WTC11 (cell line): ENCODE measurements around the gene ATG101. TPM values are rescaled to one million over a fixed set of nuclear protein-coding genes. Genes with fewer than 3 reads are reported as not detected.

Source experiments
- ATAC-seq: fragments of 200-7000 bp; cut with Tn5 transposase; 2 replicates; pipeline ENCODE4 v1.10.0; 2021; ENCODE audit warnings: mild to moderate bottlenecking, moderate library complexity
- CTCF ChIA-PET: fragments of 300-600 bp; sonication (Branson Sonifier 250); formaldehyde crosslinking; loops from one replicate; lab custom pipeline; 2021; ENCODE audit warnings: antibody characterized with exemption; lab: Charles Lee
- POLR2A ChIA-PET: fragments of 350-600 bp; sonication (Branson Sonifier 250); formaldehyde crosslinking; loops from one replicate; lab custom pipeline; 2021; ENCODE audit warnings: antibody characterized with exemption; lab: Charles Lee
- DNase-seq: peaks from one replicate; pipeline ENCODE4 v3.0.0; 2021; ENCODE audit warnings: low spot score
- H3K27ac Mint-ChIP-seq: 2 replicates; pipeline ENCODE4 v1.8.0; 2021; ENCODE audit warnings: mixed read lengths
- H3K27me3 Mint-ChIP-seq: 2 replicates; pipeline ENCODE4 v1.8.0; 2021; ENCODE audit warnings: low read depth, mild to moderate bottlenecking, moderate library complexity, mixed read lengths
- H3K36me3 Mint-ChIP-seq: 2 replicates; pipeline ENCODE4 v1.8.0; 2021; ENCODE audit warnings: mixed read lengths
- H3K4me1 Mint-ChIP-seq: 2 replicates; pipeline ENCODE4 v1.8.0; 2022; ENCODE audit warnings: mixed read lengths
- H3K4me3 Mint-ChIP-seq: 2 replicates; pipeline ENCODE4 v1.8.0; 2021; ENCODE audit warnings: mild to moderate bottlenecking, moderate library complexity, mixed read lengths
- H3K9me3 Mint-ChIP-seq: 2 replicates; pipeline ENCODE4 v1.8.0; 2021; ENCODE audit warnings: mixed read lengths
- CBFB ChIP-seq: sonication (generic); formaldehyde crosslinking; IDR thresholded peaks from 2 replicates; pipeline ENCODE4 v1.8.1; 2022; ENCODE audit warnings: mild to moderate bottlenecking, low read depth, missing genetic modification reagents
- CTCF ChIP-seq: fragments of 200-600 bp; IDR thresholded peaks from 2 replicates; pipeline ENCODE4 v1.8.0; 2022; ENCODE audit warnings: antibody characterized with exemption
- E2F1 ChIP-seq: sonication (generic); formaldehyde crosslinking; IDR thresholded peaks from 2 replicates; pipeline ENCODE4 v1.8.0; 2022; ENCODE audit warnings: mild to moderate bottlenecking, missing genetic modification reagents
- EMX1 ChIP-seq: fragments of 250-450 bp; sonication (Bioruptor Pico); IDR thresholded peaks from 2 replicates; pipeline ENCODE4 v1.8.0; 2021; ENCODE audit warnings: mild to moderate bottlenecking
- FOXJ3 ChIP-seq: sonication (generic); formaldehyde crosslinking; IDR thresholded peaks from 2 replicates; pipeline ENCODE4 v1.9.0; 2021; ENCODE audit warnings: missing genetic modification reagents, mild to moderate bottlenecking, borderline replicate concordance
- GTF2I ChIP-seq: fragments of 250-450 bp; sonication (Bioruptor Pico); conservative IDR thresholded peaks from 2 replicates; pipeline ENCODE4 v1.4.0; 2021; ENCODE audit warnings: mild to moderate bottlenecking
- HMGA2 ChIP-seq: fragments of 250-450 bp; sonication (Bioruptor Pico); IDR thresholded peaks from 2 replicates; pipeline ENCODE4 v1.4.0; 2021; ENCODE audit warnings: mild to moderate bottlenecking, moderate library complexity
- IRF1 ChIP-seq: sonication (generic); formaldehyde crosslinking; IDR thresholded peaks from 2 replicates; pipeline ENCODE4 v1.8.0; 2023; ENCODE audit warnings: missing genetic modification reagents
- NR2C2 ChIP-seq: sonication (generic); formaldehyde crosslinking; IDR thresholded peaks from 2 replicates; pipeline ENCODE4 v1.8.0; 2022; ENCODE audit warnings: mild to moderate bottlenecking, missing genetic modification reagents
- ZNF425 ChIP-seq: fragments of 250-450 bp; sonication (Bioruptor Pico); conservative IDR thresholded peaks from 2 replicates; pipeline ENCODE4 v1.9.0; 2021; ENCODE audit warnings: mild to moderate bottlenecking
- total RNA-seq: library from RNA; stranded (reverse); gene quantifications from 3 replicates; pipeline ENCODE4 v1.2.3, GENCODE V29; 2021
- TF ChIP-seq, protein P1 (sequence below): sonication (generic); formaldehyde crosslinking; IDR thresholded peaks from 2 replicates; pipeline ENCODE4 v1.8.1; 2022; ENCODE audit warnings: mild to moderate bottlenecking, missing genetic modification reagents, moderate library complexity, borderline replicate concordance
- TF ChIP-seq, protein P2 (sequence below): sonication (generic); formaldehyde crosslinking; IDR thresholded peaks from 2 replicates; pipeline ENCODE4 v1.8.0; 2022; ENCODE audit warnings: mild to moderate bottlenecking, missing genetic modification reagents
- TF ChIP-seq, protein P3 (sequence below): fragments of 250-450 bp; sonication (Bioruptor Pico); IDR thresholded peaks from 2 replicates; pipeline ENCODE4 v1.9.0; 2021; ENCODE audit warnings: moderate library complexity, mild to moderate bottlenecking, inconsistent platforms, borderline replicate concordance

Gene ATG101
- total RNA-seq, 1 experiment from 2014 or later: 52.1 TPM

GRCh38 chr12:52041695-52042123 is 28.1 kb upstream of the ATG101 start (continued):
- no peak for TF ChIP-seq E2F1 (CRISPR knock-in tag)
- no peak for TF ChIP-seq FOXJ3
- TF ChIP-seq HMGA2 (CRISPR knock-in tag): no peak
- TF ChIP-seq, protein P1, sequence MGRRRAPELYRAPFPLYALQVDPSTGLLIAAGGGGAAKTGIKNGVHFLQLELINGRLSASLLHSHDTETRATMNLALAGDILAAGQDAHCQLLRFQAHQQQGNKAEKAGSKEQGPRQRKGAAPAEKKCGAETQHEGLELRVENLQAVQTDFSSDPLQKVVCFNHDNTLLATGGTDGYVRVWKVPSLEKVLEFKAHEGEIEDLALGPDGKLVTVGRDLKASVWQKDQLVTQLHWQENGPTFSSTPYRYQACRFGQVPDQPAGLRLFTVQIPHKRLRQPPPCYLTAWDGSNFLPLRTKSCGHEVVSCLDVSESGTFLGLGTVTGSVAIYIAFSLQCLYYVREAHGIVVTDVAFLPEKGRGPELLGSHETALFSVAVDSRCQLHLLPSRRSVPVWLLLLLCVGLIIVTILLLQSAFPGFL: no peak

DNA sequence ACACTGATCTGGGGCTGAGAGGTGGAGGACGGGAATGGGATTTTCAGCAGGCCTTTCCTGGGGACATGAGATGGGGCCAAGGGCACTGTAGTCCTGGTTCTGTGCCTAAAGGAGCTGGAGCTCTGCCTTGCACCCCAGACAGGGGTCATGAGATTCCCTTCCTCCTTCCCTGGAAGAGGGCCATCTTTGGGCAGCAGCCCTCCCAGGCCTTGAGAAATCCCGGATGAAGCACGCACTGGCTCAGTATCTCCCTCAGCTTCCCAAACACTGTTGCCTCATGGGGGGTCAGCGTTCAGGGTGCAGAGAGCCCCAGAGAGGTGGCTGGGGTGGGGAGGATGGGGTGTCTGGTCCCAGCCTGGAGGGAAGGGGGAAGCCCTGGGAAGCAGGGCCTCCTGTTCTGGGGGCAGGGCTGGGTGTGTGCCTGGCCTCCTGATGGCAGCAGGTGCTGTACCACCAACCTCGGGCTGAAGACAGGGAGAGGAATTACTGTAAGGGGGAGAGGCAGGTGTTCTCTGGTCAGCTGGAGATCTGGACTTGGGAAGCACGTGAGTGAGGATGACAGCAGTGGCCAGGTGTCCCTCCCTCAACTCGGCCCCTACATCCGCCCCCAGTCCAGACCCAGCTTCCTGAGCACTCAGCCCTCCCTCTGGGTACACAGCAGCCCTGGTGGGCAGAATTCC is 26.9 kb upstream of the ATG101 start:
- DNase-seq (no peak), ATAC-seq (no peak)
- Mint-ChIP-seq H3K36me3 (no peaks in the 10 kb centered on the region), H3K4me3 (no peak overlapping the region), H3K27me3 (peaks cover 12% of the 10 kb centered on the region), H3K27ac (no peak overlapping the region), H3K9me3 (no peaks in the 10 kb centered on the region), H3K4me1 (peaks cover 9% of the 10 kb centered on the region)
- ChIA-PET POLR2A (no interaction called here), CTCF (interaction anchor here (1.2 to 6.6 kb wide), 2 partner anchors 11 to 17 kb away, joined by 3 to 57 read pairs; no protein-coding TSS in a partner anchor)
- no peak for TF ChIP-seq GTF2I
- TF ChIP-seq ZNF425 (CRISPR knock-in tag): no peak
- no peak for TF ChIP-seq NR2C2 (CRISPR knock-in tag)
- TF ChIP-seq, all 79 proteins: peak for 0

- H3K9me3 Mint-ChIP-seq: no peaks in the 10 kb centered on the region
- no peak overlapping the region for H3K4me3 Mint-ChIP-seq
- H3K4me1 Mint-ChIP-seq: peaks cover 4% of the 10 kb centered on the region
- ATAC-seq (no peak), DNase-seq (no peak)
- no peak overlapping the region; the same call in 1 of the 2 replicates for H3K27ac Mint-ChIP-seq
- TF ChIP-seq, protein P2, sequence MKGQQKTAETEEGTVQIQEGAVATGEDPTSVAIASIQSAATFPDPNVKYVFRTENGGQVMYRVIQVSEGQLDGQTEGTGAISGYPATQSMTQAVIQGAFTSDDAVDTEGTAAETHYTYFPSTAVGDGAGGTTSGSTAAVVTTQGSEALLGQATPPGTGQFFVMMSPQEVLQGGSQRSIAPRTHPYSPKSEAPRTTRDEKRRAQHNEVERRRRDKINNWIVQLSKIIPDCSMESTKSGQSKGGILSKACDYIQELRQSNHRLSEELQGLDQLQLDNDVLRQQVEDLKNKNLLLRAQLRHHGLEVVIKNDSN (CRISPR knock-in tag): no peak
- TF ChIP-seq CBFB (no peak), CTCF (no peak), IRF1 (CRISPR knock-in tag) (no peak), EMX1 (CRISPR knock-in tag) (no peak)
- TF ChIP-seq, protein P3, sequence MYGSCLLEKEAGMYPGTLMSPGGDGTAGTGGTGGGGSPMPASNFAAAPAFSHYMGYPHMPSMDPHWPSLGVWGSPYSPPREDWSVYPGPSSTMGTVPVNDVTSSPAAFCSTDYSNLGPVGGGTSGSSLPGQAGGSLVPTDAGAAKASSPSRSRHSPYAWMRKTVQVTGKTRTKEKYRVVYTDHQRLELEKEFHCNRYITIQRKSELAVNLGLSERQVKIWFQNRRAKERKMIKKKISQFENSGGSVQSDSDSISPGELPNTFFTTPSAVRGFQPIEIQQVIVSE (CRISPR knock-in tag): no peak
- H3K36me3 Mint-ChIP-seq: no peaks in the 10 kb centered on the region
- ChIA-PET CTCF (interaction anchor here (0.9 to 6.6 kb wide), 5 partner anchors 12 to 76 kb away, joined by 3 to 57 read pairs (median 4); no protein-coding TSS in a partner anchor), POLR2A (interaction anchor here (1.4 kb wide), 1 partner anchor 11 kb away, joined by 6 read pairs; no protein-coding TSS in a partner anchor)
- peaks cover 15% of the 10 kb centered on the region for H3K27me3 Mint-ChIP-seq
Measured at GRCh38 chr12:52043386-52044212, 26.2 kb upstream of the ATG101 start.
